Subcutaneous adipose tissue (tissue), 4 donors: Measurements from ENCODE around the gene LMO1. TPM values are rescaled to one million over a fixed set of nuclear protein-coding genes. Genes with fewer than 3 reads are reported as not detected.

Source experiments
- total RNA-seq, 4 donors: library from RNA; depleted of rRNA; stranded (reverse); fragments of >200 nt; gene quantifications; one replicate each; pipeline ENCODE4 v1.1.0, GENCODE V29; 2016
- TF ChIP-seq, protein P1 (sequence below): fragments of 450-650 bp; IDR thresholded peaks from one replicate; pipeline ENCODE4 v1.5.1; 2016; ENCODE audit warnings: low read depth, mild to moderate bottlenecking, control low read depth, antibody characterized with exemption, moderate library complexity

The LMO1 gene
- total RNA-seq, 4 donors from 2014 or later = not detected

DNA sequence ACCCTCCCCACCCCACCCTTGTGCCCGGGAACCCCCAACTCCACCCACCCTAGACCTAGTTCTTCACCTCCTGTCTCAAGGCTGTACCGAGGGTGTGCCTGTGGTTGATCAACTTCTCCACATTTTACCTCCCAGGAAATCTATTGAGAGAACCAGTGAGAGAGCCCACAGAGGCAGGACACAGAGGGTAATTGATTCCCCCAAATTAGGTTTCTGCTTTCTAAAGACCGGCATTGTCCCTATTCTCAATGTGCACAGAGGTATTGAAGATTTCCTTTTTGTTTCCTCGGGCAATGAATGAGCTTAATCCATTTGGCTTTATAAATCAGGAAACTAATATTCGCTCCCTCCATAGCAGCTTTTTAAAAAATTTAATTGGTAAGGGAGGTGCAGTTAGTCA lies 6.0 kb upstream of the LMO1 start:
- TF ChIP-seq, protein P1, sequence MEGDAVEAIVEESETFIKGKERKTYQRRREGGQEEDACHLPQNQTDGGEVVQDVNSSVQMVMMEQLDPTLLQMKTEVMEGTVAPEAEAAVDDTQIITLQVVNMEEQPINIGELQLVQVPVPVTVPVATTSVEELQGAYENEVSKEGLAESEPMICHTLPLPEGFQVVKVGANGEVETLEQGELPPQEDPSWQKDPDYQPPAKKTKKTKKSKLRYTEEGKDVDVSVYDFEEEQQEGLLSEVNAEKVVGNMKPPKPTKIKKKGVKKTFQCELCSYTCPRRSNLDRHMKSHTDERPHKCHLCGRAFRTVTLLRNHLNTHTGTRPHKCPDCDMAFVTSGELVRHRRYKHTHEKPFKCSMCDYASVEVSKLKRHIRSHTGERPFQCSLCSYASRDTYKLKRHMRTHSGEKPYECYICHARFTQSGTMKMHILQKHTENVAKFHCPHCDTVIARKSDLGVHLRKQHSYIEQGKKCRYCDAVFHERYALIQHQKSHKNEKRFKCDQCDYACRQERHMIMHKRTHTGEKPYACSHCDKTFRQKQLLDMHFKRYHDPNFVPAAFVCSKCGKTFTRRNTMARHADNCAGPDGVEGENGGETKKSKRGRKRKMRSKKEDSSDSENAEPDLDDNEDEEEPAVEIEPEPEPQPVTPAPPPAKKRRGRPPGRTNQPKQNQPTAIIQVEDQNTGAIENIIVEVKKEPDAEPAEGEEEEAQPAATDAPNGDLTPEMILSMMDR = no peak

DNA sequence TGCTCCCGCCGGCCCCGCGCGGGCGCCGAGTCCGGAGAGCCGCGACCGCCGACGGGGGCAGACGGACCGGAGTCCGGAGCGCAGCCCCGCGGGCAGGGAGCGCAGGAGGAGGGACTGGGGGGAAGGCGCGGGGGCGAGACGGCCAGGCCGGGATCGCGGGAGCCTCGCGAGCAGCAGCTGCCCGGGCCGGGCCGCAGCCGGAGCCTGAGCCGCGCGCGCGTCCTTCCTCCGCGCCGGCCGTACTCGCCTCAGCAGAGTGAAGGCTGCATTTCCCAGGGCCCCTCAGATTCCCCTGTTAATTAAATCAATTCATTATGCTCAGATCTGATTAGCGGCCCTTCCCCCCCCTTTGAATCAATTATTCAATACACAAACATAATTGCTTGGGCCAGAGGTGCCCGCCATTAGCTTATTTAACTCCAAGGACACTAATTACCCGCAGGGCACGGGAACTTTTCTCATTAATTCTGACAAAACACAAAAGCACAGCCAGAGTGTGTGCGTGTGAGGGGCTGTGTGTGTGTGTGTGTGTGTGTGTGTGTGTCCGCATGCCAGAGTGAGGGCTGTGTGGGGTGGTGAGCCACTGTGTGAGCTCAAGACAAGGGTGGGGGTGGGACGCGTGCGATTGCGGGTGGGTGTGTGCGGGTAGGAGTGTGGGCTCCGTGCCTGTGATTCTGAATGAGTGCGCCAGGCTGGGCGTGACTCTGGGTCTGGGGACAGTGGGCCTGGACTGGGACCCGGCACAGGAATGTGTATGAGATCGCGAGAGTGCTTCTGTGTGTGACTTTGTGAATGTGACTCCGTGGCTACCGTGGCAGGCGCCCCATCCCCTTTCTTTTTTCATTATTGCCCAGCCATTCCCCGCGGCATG lies 5.1 kb upstream of the LMO1 start:
- TF ChIP-seq, protein P1 = no peak

DNA sequence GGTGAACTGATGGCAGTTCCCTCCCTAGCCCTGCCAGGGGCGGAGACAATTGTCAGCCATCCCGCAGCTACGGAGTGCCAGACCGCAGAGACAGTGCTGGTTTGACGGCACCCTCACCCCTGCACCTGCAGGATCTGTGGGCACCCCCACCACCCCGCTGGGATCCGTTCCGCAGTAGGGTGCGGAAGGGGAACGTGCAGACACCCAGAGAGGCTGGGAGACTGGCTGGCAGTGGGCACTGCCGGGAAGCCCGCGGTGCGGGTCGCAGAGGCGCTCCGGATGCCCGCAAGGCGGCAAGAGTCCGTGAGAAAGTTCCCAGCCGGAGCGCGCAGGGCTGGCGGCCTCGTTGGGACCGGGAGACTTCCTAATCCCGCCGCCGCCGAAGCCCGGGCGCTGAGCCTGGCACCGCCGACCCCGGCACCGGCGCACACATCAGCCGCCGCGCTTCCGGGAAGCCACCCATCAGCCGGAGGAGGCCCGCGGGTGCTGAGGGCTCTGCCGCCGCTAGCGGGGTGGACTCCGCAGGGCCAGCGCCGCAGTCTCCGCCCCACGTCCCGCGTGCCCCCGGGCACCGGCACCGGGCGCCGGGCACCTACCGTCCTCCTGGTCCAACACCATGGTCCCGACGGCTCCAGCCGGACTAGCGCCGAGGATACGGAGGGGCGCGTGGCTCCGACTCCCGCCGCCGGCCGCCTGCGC lies 4.3 kb upstream of the LMO1 start:
- TF ChIP-seq, protein P1 = no peak

DNA sequence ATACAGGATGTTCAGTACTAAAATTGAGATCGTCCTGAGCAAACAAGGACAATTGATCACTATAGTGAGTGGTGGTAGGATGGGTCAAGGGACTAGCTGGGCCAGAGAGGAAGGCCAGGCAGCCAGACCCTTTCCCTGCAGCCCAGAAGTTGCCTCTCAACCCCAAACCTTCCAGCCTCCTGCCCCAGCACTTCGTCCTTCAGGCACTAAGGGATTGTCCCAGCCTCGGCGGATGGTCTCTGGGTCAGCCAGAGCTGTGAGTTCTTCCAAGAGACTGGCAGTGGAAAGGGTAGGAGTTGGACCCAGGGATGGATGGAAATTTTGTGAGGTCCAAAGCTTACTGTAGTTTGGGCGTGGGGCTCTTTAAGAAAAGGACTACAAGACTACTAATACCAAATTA lies 3.6 kb upstream of the LMO1 start:
- TF ChIP-seq, protein P1 = no peak

DNA sequence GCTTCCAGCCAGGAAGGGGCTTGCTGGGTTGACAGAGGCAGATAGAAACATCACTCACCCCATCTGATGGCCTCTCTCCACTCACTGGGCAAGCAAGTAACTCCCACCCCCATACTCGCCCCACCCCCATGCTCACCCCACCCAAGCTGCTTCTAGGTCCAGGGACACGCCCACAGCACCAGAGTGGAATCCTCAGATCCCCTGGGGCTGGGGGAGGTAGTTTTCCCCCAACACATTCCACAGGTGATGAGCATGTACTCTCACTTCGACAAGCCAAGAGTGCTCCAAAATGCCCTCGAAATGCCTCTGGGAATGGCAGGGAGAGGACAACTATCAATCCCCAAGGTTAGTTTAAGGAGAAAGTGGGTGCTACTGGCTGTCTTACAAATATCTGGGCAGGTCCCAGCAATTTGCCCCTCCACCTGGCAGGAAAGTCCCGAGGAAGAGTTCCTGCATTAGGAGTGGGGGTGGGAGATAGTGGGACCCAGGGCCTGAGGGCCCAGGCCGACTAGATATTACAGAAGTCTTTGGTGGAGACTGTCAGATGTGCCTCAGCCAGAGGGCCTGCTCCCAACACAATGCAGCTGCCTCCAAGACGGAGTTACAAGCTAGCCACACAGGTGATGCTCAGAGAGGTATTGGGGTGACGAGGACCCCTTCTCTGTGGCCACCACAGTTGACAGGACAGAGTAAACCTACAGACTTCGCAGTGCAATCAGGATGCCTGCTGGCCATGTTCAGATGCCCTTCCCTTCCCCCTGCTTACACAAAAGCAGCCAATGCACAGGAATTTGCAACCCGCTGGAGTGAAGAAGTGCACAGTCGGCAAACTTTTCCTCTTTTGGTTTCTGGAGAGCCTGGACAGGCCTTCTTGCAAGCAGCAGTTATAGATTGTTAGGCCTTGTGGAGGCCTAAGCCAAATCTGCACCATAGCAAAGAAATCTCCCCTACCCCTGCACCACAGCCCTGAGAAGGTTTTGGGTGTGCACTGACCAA lies 2.9 kb upstream of the LMO1 start:
- TF ChIP-seq, protein P1 = no peak

DNA sequence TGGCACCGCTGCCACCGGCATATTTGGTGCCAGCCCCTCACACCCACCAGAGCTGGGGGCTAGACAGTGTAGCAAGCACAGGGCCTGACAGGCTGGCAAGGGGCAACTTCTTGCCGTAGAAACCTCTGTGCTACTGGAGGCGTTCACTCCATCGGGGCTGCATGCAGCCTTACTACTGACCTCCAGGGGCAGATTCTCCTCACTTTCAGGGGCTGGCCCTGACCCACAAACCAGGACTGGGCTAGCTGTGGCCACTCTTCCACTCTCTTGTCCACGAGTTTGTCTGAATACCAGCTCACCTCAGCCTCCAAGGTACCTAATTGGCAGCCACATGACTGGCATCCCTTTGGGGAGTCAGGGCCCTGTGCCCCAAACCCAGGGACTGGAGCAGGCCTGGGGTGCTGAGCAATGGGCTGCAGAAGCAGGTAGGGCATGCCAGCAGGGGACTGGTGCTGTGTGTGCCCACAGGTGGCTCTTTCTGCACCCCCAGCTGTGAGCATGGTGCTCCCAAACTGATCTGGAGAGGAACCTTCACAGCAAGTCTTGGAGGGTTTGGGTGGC lies 2.1 kb upstream of the LMO1 start:
- TF ChIP-seq, protein P1 = no peak
